GM23338 (cell line): ENCODE data around the gene TEDC2. TPM values are rescaled to one million over a fixed set of nuclear protein-coding genes. Genes with fewer than 3 reads are reported as not detected.
"Not testable (repeated sequence)": the region's sequence is repeated elsewhere in the genome, so short reads cannot be mapped to it uniquely, and the experiment has no call there.

Experiments
- ATAC-seq: fragments of 200-7000 bp; cut with Tn5 transposase; 3 replicates; pipeline ENCODE4 v1.9.1; 2020
- DNase-seq: peaks from one replicate; pipeline ENCODE4 v3.0.0-alpha.2; 2015; ENCODE audit warnings: low spot score
- H2AFZ ChIP-seq: fragments of 200-600 bp; sonication (generic); 2 replicates; pipeline ENCODE4 v1.8.0; 2016; ENCODE audit warnings: antibody characterized with exemption, mild to moderate bottlenecking, moderate library complexity
- H3F3A ChIP-seq: fragments of 200-600 bp; sonication (generic); replicated peaks from 2 replicates; pipeline ENCODE4 v1.8.0; 2017; ENCODE audit warnings: antibody characterized with exemption, mixed run types, low read depth
- H3K27ac ChIP-seq: fragments of 200-600 bp; sonication (generic); 2 replicates; pipeline ENCODE4 v1.6.1; 2016; ENCODE audit warnings: low read depth
- H3K27me3 ChIP-seq: fragments of 200-600 bp; sonication (generic); 2 replicates; pipeline ENCODE4 v1.8.0; 2016; ENCODE audit warnings: mild to moderate bottlenecking, mixed run types, moderate library complexity; ENCODE audit not compliant: insufficient read depth
- H3K36me3 ChIP-seq: fragments of 200-600 bp; sonication (generic); 2 replicates; pipeline ENCODE4 v1.8.0; 2016; ENCODE audit warnings: mild to moderate bottlenecking; ENCODE audit not compliant: insufficient read depth
- H3K4me1 ChIP-seq: fragments of 200-600 bp; sonication (generic); 2 replicates; pipeline ENCODE4 v1.8.0; 2016; ENCODE audit warnings: mild to moderate bottlenecking, moderate library complexity; ENCODE audit not compliant: insufficient read depth
- H3K4me2 ChIP-seq: fragments of 200-600 bp; sonication (generic); 2 replicates; pipeline ENCODE4 v1.7.1; 2017; ENCODE audit warnings: mixed run types
- H3K4me3 ChIP-seq: fragments of 200-600 bp; sonication (generic); 2 replicates; pipeline ENCODE4 v1.6.1; 2016; ENCODE audit warnings: mixed run types
- H3K79me2 ChIP-seq: fragments of 200-600 bp; sonication (generic); replicated peaks from 2 replicates; pipeline ENCODE4 v1.8.0; 2017; ENCODE audit warnings: mild to moderate bottlenecking; ENCODE audit not compliant: insufficient read depth
- H3K9me2 ChIP-seq: fragments of 200-600 bp; sonication (generic); 2 replicates; pipeline ENCODE4 v1.8.0; 2017; ENCODE audit not compliant: insufficient read depth
- H4K20me1 ChIP-seq: fragments of 200-600 bp; sonication (generic); replicated peaks from 2 replicates; pipeline ENCODE4 v1.8.0; 2017; ENCODE audit warnings: mild to moderate bottlenecking; ENCODE audit not compliant: insufficient read depth
- H3K27ac Mint-ChIP-seq: 2 replicates; pipeline ENCODE4 v1.8.0; 2020; ENCODE audit warnings: inconsistent platforms, mild to moderate bottlenecking, moderate library complexity, mixed read lengths
- H3K27me3 Mint-ChIP-seq: 3 replicates; pipeline ENCODE4 v1.8.0; 2022; ENCODE audit warnings: low read depth, mild to moderate bottlenecking, moderate library complexity, mixed read lengths, inconsistent platforms; ENCODE audit not compliant: insufficient read depth, poor library complexity
- H3K36me3 Mint-ChIP-seq: 3 replicates; pipeline ENCODE4 v1.8.0; 2021; ENCODE audit warnings: low read depth, mild to moderate bottlenecking, inconsistent platforms, moderate library complexity, mixed read lengths
- H3K4me1 Mint-ChIP-seq: 3 replicates; pipeline ENCODE4 v1.8.0; 2020; ENCODE audit warnings: mild to moderate bottlenecking, inconsistent platforms, mixed read lengths
- H3K4me3 Mint-ChIP-seq: 3 replicates; pipeline ENCODE4 v1.8.0; 2021; ENCODE audit warnings: moderate library complexity, mild to moderate bottlenecking, inconsistent platforms, mixed read lengths
- H3K9me3 Mint-ChIP-seq: 3 replicates; pipeline ENCODE4 v1.8.0; 2020; ENCODE audit warnings: moderate library complexity, mild to moderate bottlenecking, inconsistent platforms, mixed read lengths
- CREB1 ChIP-seq: fragments of 250-450 bp; sonication (Bioruptor Pico); IDR thresholded peaks from 2 replicates; pipeline ENCODE4 v1.5.0; 2020; ENCODE audit warnings: low read depth, mild to moderate bottlenecking, moderate library complexity
- EZH2 ChIP-seq: fragments of 200-600 bp; sonication (generic); IDR thresholded peaks from one replicate; pipeline ENCODE4 v1.8.0; 2017; ENCODE audit warnings: antibody characterized with exemption, mild to moderate bottlenecking, low read depth; ENCODE audit not compliant: unreplicated experiment
- EZH2phosphoT487 ChIP-seq: fragments of 200-600 bp; sonication (generic); IDR thresholded peaks from one replicate; pipeline ENCODE4 v1.8.1; 2018; ENCODE audit warnings: antibody characterized with exemption; ENCODE audit not compliant: unreplicated experiment
- JUNB ChIP-seq: IDR thresholded peaks from one replicate; pipeline ENCODE4 v1.6.1; 2016; ENCODE audit warnings: antibody characterized with exemption; ENCODE audit not compliant: unreplicated experiment
- NANOG ChIP-seq: IDR thresholded peaks from 2 replicates; pipeline ENCODE4 v1.6.1; 2016; ENCODE audit warnings: antibody characterized with exemption, borderline replicate concordance
- POLR2AphosphoS5 ChIP-seq: IDR thresholded peaks from 2 replicates; pipeline ENCODE4 v1.6.1; 2016; ENCODE audit warnings: antibody characterized with exemption, low read depth
- REST ChIP-seq: IDR thresholded peaks from one replicate; pipeline ENCODE4 v1.6.1; 2018; ENCODE audit warnings: antibody characterized with exemption; ENCODE audit not compliant: unreplicated experiment
- STAT1 ChIP-seq: IDR thresholded peaks from one replicate; pipeline ENCODE4 v1.6.1; 2016; ENCODE audit warnings: antibody characterized with exemption; ENCODE audit not compliant: unreplicated experiment
- ZNF114 ChIP-seq: fragments of 250-450 bp; sonication (Bioruptor Pico); IDR thresholded peaks from 2 replicates; pipeline ENCODE4 v1.5.0; 2020; ENCODE audit warnings: mild to moderate bottlenecking, moderate library complexity
- ZNF331 ChIP-seq: fragments of 250-450 bp; sonication (Bioruptor Pico); IDR thresholded peaks from 2 replicates; pipeline ENCODE4 v1.5.0; 2020; ENCODE audit warnings: low read depth, mild to moderate bottlenecking, moderate library complexity
- ZNF462 ChIP-seq: fragments of 250-450 bp; sonication (Bioruptor Pico); IDR thresholded peaks from 2 replicates; pipeline ENCODE4 v1.5.0; 2020; ENCODE audit warnings: mild to moderate bottlenecking, moderate library complexity
- polyA plus RNA-seq: library from polyadenylated mRNA; unstranded; fragments of >200 nt; fragmentation: Nextera tagmentation; extraction: Ambion mirVana; gene quantifications from 2 replicates; pipeline ENCODE4 v1.2.1, GENCODE V29; 2016
- total RNA-seq: library from RNA; depleted of rRNA; stranded (reverse); fragments of >200 nt; shearing (Covaris generic); gene quantifications from 2 replicates; pipeline ENCODE4 v1.2.3, GENCODE V29; 2014
- TF ChIP-seq, protein P1 (sequence below): IDR thresholded peaks from 2 replicates; pipeline ENCODE4 v1.6.1; 2016; ENCODE audit warnings: antibody characterized with exemption

The TEDC2 gene
- total and polyA plus RNA-seq, 2 experiments from 2014 or later: 50.6 to 98.9 TPM

DNA sequence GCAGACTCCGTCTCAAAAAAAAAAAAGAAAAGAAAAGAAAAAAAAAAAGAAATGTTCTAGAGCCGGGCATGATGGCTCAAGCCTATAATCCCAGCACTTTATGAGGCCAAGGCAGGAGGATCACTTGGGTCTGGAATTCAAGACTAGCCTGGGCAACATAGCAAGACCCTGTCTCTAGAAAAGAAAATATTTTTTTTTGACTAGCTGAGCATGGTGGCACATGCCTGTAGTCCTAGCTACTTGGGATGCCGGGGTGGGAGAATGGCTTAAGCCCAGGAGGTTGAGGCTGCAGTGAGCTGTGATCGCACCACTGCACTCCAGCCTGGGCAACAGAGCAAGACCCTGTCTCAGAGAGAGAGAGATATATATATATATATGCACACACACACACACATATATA lies 24.7 kb upstream of the TEDC2 start:
- not testable (repeated sequence) for H3K4me3 ChIP-seq, H3K4me1 ChIP-seq, DNase-seq, H3K27ac Mint-ChIP-seq, H3K4me2 ChIP-seq, H3K27ac ChIP-seq, H2AFZ ChIP-seq, ATAC-seq, H3K9me3 Mint-ChIP-seq, H3K4me3 Mint-ChIP-seq, H3K4me1 Mint-ChIP-seq, H3K9me2 ChIP-seq, H3F3A ChIP-seq, H3K27me3 ChIP-seq
- H3K36me3 ChIP-seq: peaks cover 29% of the 10 kb centered on the region
- Mint-ChIP-seq H3K27me3 (peaks cover 12% of the 10 kb centered on the region), H3K36me3 (peaks cover 91% of the 10 kb centered on the region)
- peaks cover 21% of the 10 kb centered on the region for H4K20me1 ChIP-seq
- H3K79me2 ChIP-seq: peaks cover 20% of the 10 kb centered on the region

- Histone ChIP-seq H3F3A (0 out of 2 replicates have a peak, but pooled peaks cover 5% of the 10 kb centered on the region), H3K27ac (no peak overlapping the region), H3K4me1 (0 out of 2 replicates have a peak, but pooled peaks cover under 1% of the 10 kb centered on the region), H3K4me3 (no peak overlapping the region), H3K9me2 (no peaks in the 10 kb centered on the region), H2AFZ (no peak overlapping the region), H3K36me3 (peaks cover 27% of the 10 kb centered on the region), H3K27me3 (no peaks in the 10 kb centered on the region), H4K20me1 (peaks cover 13% of the 10 kb centered on the region), H3K79me2 (peaks cover 11% of the 10 kb centered on the region; the same call in 1 of the 2 replicates), H3K4me2 (no peak overlapping the region)
- Mint-ChIP-seq H3K9me3 (no peaks in the 10 kb centered on the region), H3K4me3 (no peak overlapping the region), H3K27me3 (peaks cover 8% of the 10 kb centered on the region), H3K27ac (no peak overlapping the region), H3K36me3 (peaks cover 90% of the 10 kb centered on the region), H3K4me1 (no peaks in the 10 kb centered on the region)
- ATAC-seq (no peak), DNase-seq (no peak)
- TF ChIP-seq ZNF114 (CRISPR knock-in tag) (no peak), REST (no peak), EZH2phosphoT487 (no peak), ZNF331 (CRISPR knock-in tag) (no peak), CREB1 (CRISPR knock-in tag) (no peak), POLR2AphosphoS5 (no peak), NANOG (no peak), STAT1 (no peak), EZH2 (no peak), ZNF462 (CRISPR knock-in tag) (no peak), JUNB (no peak)
- TF ChIP-seq, protein P1, sequence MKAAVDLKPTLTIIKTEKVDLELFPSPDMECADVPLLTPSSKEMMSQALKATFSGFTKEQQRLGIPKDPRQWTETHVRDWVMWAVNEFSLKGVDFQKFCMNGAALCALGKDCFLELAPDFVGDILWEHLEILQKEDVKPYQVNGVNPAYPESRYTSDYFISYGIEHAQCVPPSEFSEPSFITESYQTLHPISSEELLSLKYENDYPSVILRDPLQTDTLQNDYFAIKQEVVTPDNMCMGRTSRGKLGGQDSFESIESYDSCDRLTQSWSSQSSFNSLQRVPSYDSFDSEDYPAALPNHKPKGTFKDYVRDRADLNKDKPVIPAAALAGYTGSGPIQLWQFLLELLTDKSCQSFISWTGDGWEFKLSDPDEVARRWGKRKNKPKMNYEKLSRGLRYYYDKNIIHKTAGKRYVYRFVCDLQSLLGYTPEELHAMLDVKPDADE: no peak
These were observed 23.8 kb upstream of the TEDC2 start for GRCh38 chr16:2436110-2436509.
